Skeletal muscle satellite cell (primary cell): ENCODE measurements around the gene ABI3BP. TPM values are rescaled to one million over a fixed set of nuclear protein-coding genes. Genes with fewer than 3 reads are reported as not detected.

Experiments
- small RNA-seq: library from RNA; depleted of rRNA; stranded (forward); fragments of <200 nt; gene quantifications from one replicate; pipeline ENCODE3, GENCODE V24; 2012

ABI3BP gene

Small RNA genes lying within 50 kb of the gene (small RNA-seq; reads per million reads assigned to genes)
- gene RNU6-865P = not detected
